22Rv1 (cell line): ENCODE results near the gene MEIOB.

Source experiments
- H3K27ac ChIP-seq: fragments of 450-650 bp; 2 replicates; pipeline ENCODE4 v1.5.1; 2017
- ZFX ChIP-seq: fragments of 450-650 bp; IDR thresholded peaks from 2 replicates; pipeline ENCODE4 v1.6.1; 2017; ENCODE audit warnings: antibody characterized with exemption, borderline replicate concordance
- TF ChIP-seq, protein P1 (sequence below): fragments of 450-650 bp; IDR thresholded peaks from 2 replicates; pipeline ENCODE4 v1.5.1; 2017; ENCODE audit warnings: mild to moderate bottlenecking

Gene MEIOB

DNA sequence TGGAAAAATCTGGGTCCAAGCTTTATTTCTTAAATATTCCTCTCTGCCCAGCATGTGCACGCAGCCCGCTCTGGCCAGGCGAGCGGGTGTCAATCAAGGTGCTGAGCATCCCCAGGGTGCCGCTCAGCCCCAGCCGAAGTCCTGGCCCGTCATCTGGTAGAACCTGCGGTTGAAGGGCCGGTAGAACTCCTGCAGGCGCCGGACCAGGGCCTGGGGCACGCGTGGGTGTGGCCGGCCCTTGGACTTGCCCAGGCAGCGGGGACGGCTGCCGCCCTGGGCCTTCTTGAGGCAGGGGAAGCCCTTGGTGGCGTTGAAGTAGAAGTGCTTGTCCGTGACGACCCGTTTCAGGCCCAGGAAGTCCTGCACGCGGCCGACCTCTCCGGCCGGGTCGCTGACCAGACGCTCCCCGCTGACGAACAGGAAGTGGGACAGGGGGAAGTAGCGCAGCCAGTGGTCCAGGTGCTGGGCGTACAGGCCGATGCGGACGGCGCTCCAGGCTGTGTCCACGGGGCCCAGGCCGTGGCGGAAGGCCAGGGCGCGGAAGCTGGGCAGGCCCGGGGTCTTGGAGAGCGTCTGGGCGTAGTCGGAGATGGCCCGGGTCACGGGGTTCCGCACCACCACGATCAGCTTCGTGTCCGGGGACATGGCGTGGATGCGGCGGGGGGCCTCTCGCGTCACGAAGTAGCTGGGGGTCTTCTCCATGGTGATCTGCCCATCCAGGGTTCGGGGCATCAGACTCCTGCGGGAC is 39.7 kb upstream of the MEIOB start:
- TF ChIP-seq ZFX: no peak
- TF ChIP-seq, protein P1, sequence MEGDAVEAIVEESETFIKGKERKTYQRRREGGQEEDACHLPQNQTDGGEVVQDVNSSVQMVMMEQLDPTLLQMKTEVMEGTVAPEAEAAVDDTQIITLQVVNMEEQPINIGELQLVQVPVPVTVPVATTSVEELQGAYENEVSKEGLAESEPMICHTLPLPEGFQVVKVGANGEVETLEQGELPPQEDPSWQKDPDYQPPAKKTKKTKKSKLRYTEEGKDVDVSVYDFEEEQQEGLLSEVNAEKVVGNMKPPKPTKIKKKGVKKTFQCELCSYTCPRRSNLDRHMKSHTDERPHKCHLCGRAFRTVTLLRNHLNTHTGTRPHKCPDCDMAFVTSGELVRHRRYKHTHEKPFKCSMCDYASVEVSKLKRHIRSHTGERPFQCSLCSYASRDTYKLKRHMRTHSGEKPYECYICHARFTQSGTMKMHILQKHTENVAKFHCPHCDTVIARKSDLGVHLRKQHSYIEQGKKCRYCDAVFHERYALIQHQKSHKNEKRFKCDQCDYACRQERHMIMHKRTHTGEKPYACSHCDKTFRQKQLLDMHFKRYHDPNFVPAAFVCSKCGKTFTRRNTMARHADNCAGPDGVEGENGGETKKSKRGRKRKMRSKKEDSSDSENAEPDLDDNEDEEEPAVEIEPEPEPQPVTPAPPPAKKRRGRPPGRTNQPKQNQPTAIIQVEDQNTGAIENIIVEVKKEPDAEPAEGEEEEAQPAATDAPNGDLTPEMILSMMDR: no peak

DNA sequence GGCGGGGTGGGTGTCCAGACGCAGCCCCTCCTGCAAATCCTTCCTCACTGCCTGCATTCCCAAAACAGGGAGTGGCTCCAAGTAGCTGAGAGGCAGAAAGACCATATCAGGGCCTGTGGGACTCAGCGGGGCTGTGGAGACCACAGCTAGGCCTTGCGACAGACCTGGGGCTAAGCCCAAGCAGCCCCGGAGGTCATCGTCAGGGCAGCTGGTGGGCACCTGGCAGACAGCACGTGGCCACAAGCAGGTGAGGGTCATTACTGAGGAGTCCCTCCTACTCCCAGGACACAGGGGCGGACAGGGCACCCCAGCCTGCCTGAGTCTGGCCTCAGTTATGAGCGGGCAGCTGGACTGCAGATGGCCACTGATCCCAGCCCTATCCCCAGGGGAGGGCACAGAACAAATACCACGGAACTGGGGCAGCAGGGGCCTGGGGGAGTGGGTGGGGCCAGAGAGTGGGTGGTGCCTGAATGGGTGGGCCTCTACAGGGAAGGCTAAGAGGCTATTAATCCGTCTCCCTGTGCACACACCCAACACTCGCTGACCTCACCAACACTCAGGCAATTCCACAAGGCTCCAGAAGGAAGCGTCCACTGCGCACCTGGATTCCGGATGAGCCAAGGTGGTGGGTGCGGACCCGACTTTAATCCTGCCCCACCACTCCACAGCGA is 37.7 kb upstream of the MEIOB start:
- TF ChIP-seq, protein P1: no peak
- no peak for TF ChIP-seq ZFX

More for the DNA sequence above, 39.7 kb upstream of the MEIOB start:
- no peak overlapping the region for H3K27ac ChIP-seq

DNA sequence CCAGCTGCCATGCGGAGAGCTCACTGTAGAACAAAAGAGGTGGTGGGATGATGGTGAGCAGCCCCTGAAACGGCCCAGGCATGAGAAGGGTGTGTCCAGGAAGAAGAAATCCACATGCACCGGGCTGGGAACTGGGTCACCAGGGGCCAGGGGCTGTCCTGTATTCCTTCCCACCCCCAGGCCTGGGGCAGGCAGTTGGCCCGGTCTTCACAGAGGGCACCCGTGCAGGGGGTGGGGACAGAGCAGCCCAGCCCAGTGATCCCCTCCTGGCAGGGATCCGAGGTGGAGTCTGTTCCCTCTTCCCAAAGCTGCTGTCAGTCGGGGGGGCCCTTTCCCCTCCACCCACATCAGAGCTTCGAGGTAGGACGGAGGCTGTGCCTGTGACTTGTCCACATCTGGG is 37.0 kb upstream of the MEIOB start:
- H3K27ac ChIP-seq: no peak overlapping the region
- no peak for TF ChIP-seq ZFX
- TF ChIP-seq, protein P1: no peak

More for the DNA sequence above, 37.7 kb upstream of the MEIOB start:
- H3K27ac ChIP-seq: no peak overlapping the region

DNA sequence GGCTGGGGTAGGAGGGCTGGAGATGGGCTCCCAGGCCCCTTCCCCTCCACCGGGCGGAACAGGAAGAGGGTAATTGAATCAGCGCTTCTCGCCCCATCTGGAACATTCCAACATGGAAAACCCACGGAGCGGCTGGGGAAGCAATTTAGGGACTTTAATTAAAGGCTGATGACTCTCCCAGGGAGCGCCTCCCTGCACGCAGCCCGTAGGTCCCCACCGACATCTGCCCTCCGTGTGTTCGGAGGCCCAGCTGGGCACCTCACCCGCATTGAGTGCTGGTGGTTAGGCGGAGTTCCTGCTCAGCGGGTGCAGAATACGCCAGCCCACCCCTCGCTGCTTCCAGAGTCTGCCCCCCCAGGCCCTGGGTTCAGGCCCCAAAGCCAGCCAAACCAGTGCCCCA is 36.2 kb upstream of the MEIOB start:
- TF ChIP-seq, protein P1: no peak
- no peak for TF ChIP-seq ZFX
- no peak overlapping the region for H3K27ac ChIP-seq

DNA sequence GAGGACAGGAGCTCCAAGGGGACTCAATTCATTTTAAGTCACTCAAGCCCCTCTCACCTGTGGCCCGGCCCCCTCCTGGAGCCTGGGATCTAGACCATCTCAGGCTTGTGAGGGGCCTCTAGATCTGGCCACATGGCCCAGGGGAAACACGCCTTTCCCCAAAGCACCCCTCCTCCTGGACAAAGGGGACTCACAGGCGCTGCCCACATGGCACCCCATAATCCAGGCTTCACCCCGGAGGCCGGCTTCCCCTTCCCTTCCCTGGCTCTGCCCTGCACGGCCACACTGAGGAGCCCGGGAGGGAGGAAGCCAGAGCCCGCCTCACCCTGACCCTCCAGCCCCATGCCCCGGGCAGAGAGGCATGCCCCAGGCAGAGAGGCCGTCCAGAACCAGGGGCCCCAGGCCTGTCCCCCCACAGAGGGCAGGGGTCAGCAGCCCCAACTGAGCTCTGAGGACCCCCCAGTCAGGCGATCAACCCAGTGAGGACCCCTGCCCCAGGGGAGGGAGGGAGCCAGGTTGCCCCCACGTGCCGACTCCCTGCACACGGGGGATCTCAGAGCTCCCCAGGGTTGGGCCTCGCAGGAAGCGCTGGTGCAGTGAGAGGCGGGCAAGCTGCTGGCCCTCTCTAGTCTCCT is 35.4 kb upstream of the MEIOB start:
- H3K27ac ChIP-seq: no peak overlapping the region
- no peak for TF ChIP-seq ZFX
- TF ChIP-seq, protein P1: no peak

DNA sequence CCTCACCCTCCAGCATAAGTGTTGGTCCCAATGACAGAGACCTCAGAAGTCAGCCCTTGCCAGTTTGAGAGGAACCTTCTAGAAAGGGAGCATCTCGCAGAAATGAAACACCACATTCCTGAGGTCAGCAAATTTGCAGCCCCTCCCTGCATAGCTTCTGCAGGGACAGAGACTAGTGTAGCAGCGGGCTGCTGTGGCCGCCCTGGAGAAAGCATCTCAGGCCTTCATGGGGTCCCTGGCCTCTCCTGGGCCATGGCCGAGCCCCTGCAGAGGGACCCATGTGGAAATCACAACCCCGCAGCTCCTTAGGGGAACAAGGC is 34.8 kb upstream of the MEIOB start:
- TF ChIP-seq, protein P1: no peak
- TF ChIP-seq ZFX: no peak
- no peak overlapping the region for H3K27ac ChIP-seq
